ENCODE measurements around the gene SIRT3. TPM values are rescaled to one million over a fixed set of nuclear protein-coding genes. Genes with fewer than 3 reads are reported as not detected.

The SIRT3 gene
- total RNA-seq, 1 experiment from 2014 or later = 13.9 TPM

GRCh38 chr11:230431-230830 is 5.7 kb downstream of the SIRT3 start:
- Histone ChIP-seq H2AFZ (ENCODE audit: low read length) (no peak overlapping the region), H3K9me3 (ENCODE audit: control insufficient read depth, low read depth, low read length) (no peaks in the 10 kb centered on the region), H3K4me1 (ENCODE audit: insufficient read depth, low read length) (no peaks in the 10 kb centered on the region), H3T11ph (ENCODE audit: low read length) (no peak overlapping the region), H4K20me1 (ENCODE audit: control insufficient read depth, insufficient read depth, insufficient read length) (no peaks in the 10 kb centered on the region), H3K14ac (ENCODE audit: insufficient read depth, low read length) (no peak overlapping the region), H3K27ac (ENCODE audit: insufficient read length, low read depth, low read length) (no peak overlapping the region), H3K18ac (ENCODE audit: insufficient read length, low read depth, low read length) (no peak overlapping the region), H4K8ac (replicated peaks; ENCODE audit: insufficient read length, low read depth, low read length) (no peak overlapping the region), H2BK5ac (ENCODE audit: insufficient read length, low read length) (no peak overlapping the region), H3K56ac (ENCODE audit: insufficient read length, low read depth, low read length) (no peak overlapping the region), H3K23me2 (ENCODE audit: insufficient read length, low read depth, low read length, poor library complexity, severe bottlenecking) (no peaks in the 10 kb centered on the region), H2BK12ac (ENCODE audit: insufficient read length, low read depth, low read length) (no peak overlapping the region), H3K79me1 (ENCODE audit: insufficient read depth, low read depth, low read length, poor library complexity, severe bottlenecking) (no peaks in the 10 kb centered on the region), H3K4me2 (ENCODE audit: insufficient read depth, insufficient read length, low read length) (no peak overlapping the region), H3K27me3 (ENCODE audit: insufficient read depth, low read length) (no peaks in the 10 kb centered on the region; the same call in 1 of the 2 replicates), H2BK15ac (ENCODE audit: low read depth, low read length) (no peak overlapping the region; the same call in 1 of the 2 replicates), H3K9ac (ENCODE audit: extremely low read depth, insufficient read length, low read length) (no peak overlapping the region), H4K91ac (ENCODE audit: insufficient read length, low read depth, low read length) (no peak overlapping the region), H2BK120ac (ENCODE audit: low read depth, low read length, poor library complexity, severe bottlenecking) (no peak overlapping the region), H2BK20ac (ENCODE audit: low read depth, low read length, poor library complexity, severe bottlenecking) (no peak overlapping the region), H3K4ac (ENCODE audit: low read depth, low read length) (no peak overlapping the region), H3K23ac (ENCODE audit: insufficient read length, low read depth, low read length) (no peak overlapping the region), H2AK5ac (ENCODE audit: insufficient read length, low read length) (no peak overlapping the region), H4K5ac (ENCODE audit: insufficient read length, low read depth, low read length) (no peak overlapping the region), H3K79me2 (ENCODE audit: insufficient read depth, low read length) (no peaks in the 10 kb centered on the region)
- TF ChIP-seq CTCF (conservative IDR thresholded peaks at IDR 0.05) = no peak
- Mint-ChIP-seq H3K27ac (no peak overlapping the region), H3K27me3 (ENCODE audit: low read depth) (no peaks in the 10 kb centered on the region), H3K4me3 (no peak overlapping the region), H3K4me1 (peaks cover 0 to 6% of the 10 kb centered on the region in 2 experiments; a peak in 3 of 4 replicates), H3K9me3 (no peaks in the 10 kb centered on the region), H3K36me3 (ENCODE audit: insufficient read depth in 1 of 3, low read depth in 3 of 3) (peaks cover 0 to 22% (median 3%) of the 10 kb centered on the region in 3 experiments; a peak in 4 of 7 replicates)
- DNase-seq = no peak
- WGBS (ENCODE audit: extremely low coverage, insufficient read length, low lambda C conversion rate) = no CpG with 5 or more reads among the region's 10 CpGs

All from H9 (cell line).